AG09309 (cell line): ENCODE data around the gene SLC33A1.
A peak's percentile ranks its signal among the peaks of the same experiment; 100 is the strongest.

Experiments
- DNase-seq: peaks from one replicate; pipeline ENCODE4 v3.0.0-alpha.2; 2010; ENCODE audit warnings: low read depth
- H3K4me3 ChIP-seq: 2 replicates; pipeline ENCODE4 v1.5.1; 2011; ENCODE audit warnings: mild to moderate bottlenecking, low read depth, low read length, moderate library complexity; ENCODE audit not compliant: control insufficient read depth
- CTCF ChIP-seq: IDR thresholded peaks from 2 replicates; pipeline ENCODE4 v1.5.1; 2011; ENCODE audit warnings: mild to moderate bottlenecking, low read depth, low read length, inconsistent platforms; ENCODE audit not compliant: insufficient read depth, control insufficient read depth; ENCODE audit errors: missing control alignments

Gene SLC33A1

DNA sequence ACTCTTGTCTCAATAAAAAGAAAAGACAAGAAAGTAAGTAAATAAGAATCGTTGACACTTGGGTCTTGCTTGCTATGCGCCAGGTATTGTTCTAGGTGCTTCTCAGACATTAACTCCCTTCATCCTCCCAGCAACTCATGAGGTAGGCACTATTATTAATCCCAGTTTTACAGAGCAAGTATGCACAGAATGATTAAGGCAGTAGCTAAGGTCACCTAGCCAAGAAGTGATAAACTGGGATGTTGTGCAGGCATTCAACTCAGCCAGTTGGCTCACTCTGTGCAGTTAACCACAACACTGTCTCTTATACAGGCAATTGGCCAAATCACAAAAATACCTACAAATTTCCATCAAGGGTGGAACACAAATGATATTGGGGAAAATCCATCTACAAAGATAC lies 46.4 kb downstream of the SLC33A1 start:
- TF ChIP-seq CTCF, result no peak
- no peak for DNase-seq

GRCh38 chr3:155805802-155806618 lies 48.2 kb downstream of the SLC33A1 start, which contains the start of gene C3orf33:
Gene C3orf33, minus strand, starts transcription at chr3:155806278. Its CDS starts 26 bp downstream, at chr3:155806252.
- peak; percentile 68 for TF ChIP-seq CTCF
- peak within 1 kb of the TSS; percentile 64 for H3K4me3 ChIP-seq
- no peak for DNase-seq

More for the DNA sequence above, 46.4 kb downstream of the SLC33A1 start:
- no peak overlapping the region for H3K4me3 ChIP-seq

- TF ChIP-seq CTCF, result no peak
- DNase-seq, result no peak
- peak overlapping the region; percentile 64 for H3K4me3 ChIP-seq
Observed at GRCh38 chr3:155805204-155805801, 48.9 kb downstream of the SLC33A1 start.

GRCh38 chr3:155804323-155804722 lies 49.9 kb downstream of the SLC33A1 start:
- DNase-seq, result no peak
- TF ChIP-seq CTCF, result no peak
- no peak overlapping the region for H3K4me3 ChIP-seq

- H3K4me3 ChIP-seq, result no peak overlapping the region
- TF ChIP-seq CTCF, result no peak
- no peak for DNase-seq
Observed at GRCh38 chr3:155792532-155792931, 61.7 kb downstream of the SLC33A1 start.

GRCh38 chr3:155791190-155791589 lies 63.0 kb downstream of the SLC33A1 start:
- no peak overlapping the region for H3K4me3 ChIP-seq
- TF ChIP-seq CTCF, result no peak
- DNase-seq, result no peak
